ENCODE results near the gene HDAC4.

GRCh38 chr2:239298116-239298804, 102.6 kb downstream of the HDAC4 start:
- no peak for TF ChIP-seq GATA3 (IDR thresholded peaks at IDR 0.05; ENCODE audit: low read depth, low read length)
- TF ChIP-seq GATA2 (IDR thresholded peaks at IDR 0.05; ENCODE audit: low read depth, low read length) = no peak

All from SH-SY5Y (cell line).